Activated CD8-positive, alpha-beta memory T cell treated with anti-CD3 and anti-CD28 coated beads for 4 hours (primary cell): ENCODE measurements around the gene KCTD8.

Experiments used
- DNase-seq, 2 donors: peaks; one replicate each; pipeline ENCODE4 v3.0.0-alpha.2; 2020; ENCODE audit warnings: low read depth in 2 of 2

Gene KCTD8

GRCh38 chr4:44448521-44449461, at the start of gene KCTD8:
KCTD8 (minus strand) TSS chr4:44448809.
- DNase-seq: no peak

GRCh38 chr4:44494810-44495701, 46.4 kb upstream of the KCTD8 start:
- DNase-seq: no peak

GRCh38 chr4:44493924-44494323, 45.3 kb upstream of the KCTD8 start:
- DNase-seq: no peak

GRCh38 chr4:44487341-44487740, 38.7 kb upstream of the KCTD8 start:
- DNase-seq: no peak

GRCh38 chr4:44479731-44480130, 31.1 kb upstream of the KCTD8 start:
- DNase-seq: no peak

GRCh38 chr4:44462259-44462658, 13.7 kb upstream of the KCTD8 start:
- no peak for DNase-seq

GRCh38 chr4:44447563-44448504, 775 bp downstream of the KCTD8 start:
- DNase-seq: no peak

GRCh38 chr4:44446801-44447562, 1.6 kb downstream of the KCTD8 start:
- no peak for DNase-seq

GRCh38 chr4:44446191-44446590, 2.4 kb downstream of the KCTD8 start:
- no peak for DNase-seq

- DNase-seq: no peak
These were observed 9.9 kb downstream of the KCTD8 start for GRCh38 chr4:44438687-44439086.

- no peak for DNase-seq
These were observed 14.4 kb downstream of the KCTD8 start for GRCh38 chr4:44434247-44434646.

- no peak for DNase-seq
These were observed 22.9 kb downstream of the KCTD8 start for GRCh38 chr4:44425614-44426208.

GRCh38 chr4:44422912-44423311, 25.7 kb downstream of the KCTD8 start:
- no peak for DNase-seq

GRCh38 chr4:44421330-44422065, 27.1 kb downstream of the KCTD8 start:
- no peak for DNase-seq

GRCh38 chr4:44415251-44415650, 33.4 kb downstream of the KCTD8 start:
- no peak for DNase-seq

- DNase-seq: no peak
These were observed 80.0 kb downstream of the KCTD8 start for GRCh38 chr4:44368413-44369167.

GRCh38 chr4:44354172-44354571, 94.4 kb downstream of the KCTD8 start:
- no peak for DNase-seq

- DNase-seq: no peak
These were observed 97.5 kb downstream of the KCTD8 start for GRCh38 chr4:44351069-44351468.

GRCh38 chr4:44342800-44343199, 105.8 kb downstream of the KCTD8 start:
- no peak for DNase-seq
